GM12865 (cell line): ENCODE data around the gene KIF26B.

Experiments used
- DNase-seq: peaks from one replicate; pipeline ENCODE4 v3.0.0; 2010; ENCODE audit warnings: low read depth
- H3K4me3 ChIP-seq: 2 replicates; pipeline ENCODE4 v1.5.1; 2011; ENCODE audit warnings: mild to moderate bottlenecking, low read depth, low read length, control low read depth
- TF ChIP-seq, protein P1 (sequence below): IDR thresholded peaks from 2 replicates; pipeline ENCODE4 v1.5.1; 2011; ENCODE audit warnings: low read length, control low read depth, low read depth, inconsistent platforms; ENCODE audit not compliant: insufficient read depth; ENCODE audit errors: missing control alignments

KIF26B gene

DNA sequence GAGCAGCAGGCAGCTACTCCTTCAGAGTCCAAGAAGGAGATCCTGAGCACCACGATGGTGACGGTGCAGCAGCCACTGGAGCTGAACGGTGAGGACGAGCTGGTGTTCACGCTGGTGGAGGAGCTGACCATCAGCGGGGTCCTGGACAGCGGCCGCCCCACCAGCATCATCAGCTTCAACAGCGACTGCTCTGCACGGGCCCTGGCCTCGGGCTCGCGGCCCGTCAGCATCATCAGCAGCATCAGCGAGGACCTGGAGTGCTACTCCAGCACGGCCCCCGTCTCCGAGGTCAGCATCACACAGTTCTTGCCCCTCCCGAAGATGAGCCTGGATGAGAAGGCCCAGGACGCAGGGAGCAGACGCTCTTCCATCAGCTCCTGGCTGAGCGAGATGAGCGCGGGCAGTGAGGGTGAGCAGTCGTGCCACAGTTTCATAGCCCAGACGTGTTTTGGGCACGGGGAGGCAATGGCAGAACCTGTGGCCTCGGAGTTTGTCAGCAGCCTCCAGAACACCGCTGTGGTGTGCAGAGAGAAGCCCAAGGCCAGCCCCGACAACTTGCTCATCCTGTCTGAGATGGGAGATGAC, 531.8 kb downstream of the KIF26B start:
- TF ChIP-seq, protein P1, sequence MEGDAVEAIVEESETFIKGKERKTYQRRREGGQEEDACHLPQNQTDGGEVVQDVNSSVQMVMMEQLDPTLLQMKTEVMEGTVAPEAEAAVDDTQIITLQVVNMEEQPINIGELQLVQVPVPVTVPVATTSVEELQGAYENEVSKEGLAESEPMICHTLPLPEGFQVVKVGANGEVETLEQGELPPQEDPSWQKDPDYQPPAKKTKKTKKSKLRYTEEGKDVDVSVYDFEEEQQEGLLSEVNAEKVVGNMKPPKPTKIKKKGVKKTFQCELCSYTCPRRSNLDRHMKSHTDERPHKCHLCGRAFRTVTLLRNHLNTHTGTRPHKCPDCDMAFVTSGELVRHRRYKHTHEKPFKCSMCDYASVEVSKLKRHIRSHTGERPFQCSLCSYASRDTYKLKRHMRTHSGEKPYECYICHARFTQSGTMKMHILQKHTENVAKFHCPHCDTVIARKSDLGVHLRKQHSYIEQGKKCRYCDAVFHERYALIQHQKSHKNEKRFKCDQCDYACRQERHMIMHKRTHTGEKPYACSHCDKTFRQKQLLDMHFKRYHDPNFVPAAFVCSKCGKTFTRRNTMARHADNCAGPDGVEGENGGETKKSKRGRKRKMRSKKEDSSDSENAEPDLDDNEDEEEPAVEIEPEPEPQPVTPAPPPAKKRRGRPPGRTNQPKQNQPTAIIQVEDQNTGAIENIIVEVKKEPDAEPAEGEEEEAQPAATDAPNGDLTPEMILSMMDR = no peak
- no peak for DNase-seq
- H3K4me3 ChIP-seq = no peak overlapping the region

DNA sequence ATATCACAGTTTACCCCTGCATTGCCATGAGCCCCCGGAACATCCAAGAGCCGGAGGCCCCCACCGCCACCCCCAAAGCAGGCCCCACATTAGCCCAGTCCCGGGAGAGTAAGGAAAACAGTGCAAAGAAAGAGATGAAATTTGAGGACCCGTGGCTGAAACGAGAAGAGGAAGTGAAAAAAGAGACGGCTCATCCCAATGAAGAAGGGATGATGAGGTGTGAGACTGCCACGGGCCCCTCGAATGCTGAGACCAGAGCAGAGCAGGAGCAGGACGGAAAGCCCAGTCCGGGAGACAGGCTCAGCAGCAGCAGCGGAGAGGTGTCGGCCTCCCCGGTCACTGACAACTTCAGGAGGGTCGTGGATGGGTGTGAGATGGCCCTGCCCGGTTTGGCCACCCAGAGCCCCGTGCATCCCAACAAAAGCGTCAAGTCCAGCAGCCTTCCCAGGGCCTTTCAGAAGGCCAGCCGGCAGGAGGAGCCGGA, 532.4 kb downstream of the KIF26B start:
- TF ChIP-seq, protein P1 = no peak
- no peak for DNase-seq
- no peak overlapping the region for H3K4me3 ChIP-seq

DNA sequence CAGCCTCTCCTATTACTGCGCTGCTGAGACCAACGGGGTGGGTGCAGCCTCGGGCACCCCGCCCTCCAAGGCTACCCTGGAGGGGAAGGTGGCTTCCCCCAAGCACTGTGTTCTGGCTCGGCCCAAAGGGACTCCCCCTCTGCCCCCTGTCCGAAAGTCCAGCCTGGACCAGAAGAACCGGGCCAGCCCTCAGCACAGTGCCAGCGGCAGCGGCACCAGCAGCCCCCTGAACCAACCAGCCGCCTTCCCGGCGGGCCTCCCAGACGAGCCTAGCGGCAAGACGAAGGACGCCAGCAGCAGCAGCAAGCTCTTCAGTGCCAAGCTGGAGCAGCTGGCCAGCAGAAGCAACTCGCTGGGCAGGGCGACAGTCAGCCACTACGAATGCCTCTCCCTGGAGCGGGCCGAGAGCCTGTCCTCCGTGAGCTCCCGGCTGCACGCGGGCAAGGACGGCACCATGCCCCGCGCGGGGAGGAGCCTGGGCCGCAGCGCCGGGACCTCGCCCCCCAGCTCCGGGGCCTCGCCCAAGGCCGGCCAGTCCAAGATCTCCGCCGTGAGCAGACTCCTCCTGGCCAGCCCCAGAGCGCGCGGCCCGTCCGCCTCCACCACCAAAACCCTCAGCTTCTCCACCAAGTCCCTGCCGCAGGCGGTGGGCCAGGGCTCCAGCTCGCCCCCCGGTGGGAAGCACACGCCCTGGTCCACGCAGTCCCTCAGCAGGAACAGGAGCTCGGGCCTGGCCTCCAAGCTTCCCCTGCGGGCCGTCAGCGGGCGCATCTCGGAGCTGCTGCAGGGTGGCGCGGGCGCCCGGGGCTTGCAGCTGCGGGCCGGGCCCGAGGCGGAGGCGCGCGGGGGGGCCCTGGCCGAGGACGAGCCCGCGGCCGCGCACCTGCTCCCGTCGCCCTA, 533.1 kb downstream of the KIF26B start:
- DNase-seq = no peak
- no peak overlapping the region for H3K4me3 ChIP-seq
- TF ChIP-seq, protein P1 = no peak

DNA sequence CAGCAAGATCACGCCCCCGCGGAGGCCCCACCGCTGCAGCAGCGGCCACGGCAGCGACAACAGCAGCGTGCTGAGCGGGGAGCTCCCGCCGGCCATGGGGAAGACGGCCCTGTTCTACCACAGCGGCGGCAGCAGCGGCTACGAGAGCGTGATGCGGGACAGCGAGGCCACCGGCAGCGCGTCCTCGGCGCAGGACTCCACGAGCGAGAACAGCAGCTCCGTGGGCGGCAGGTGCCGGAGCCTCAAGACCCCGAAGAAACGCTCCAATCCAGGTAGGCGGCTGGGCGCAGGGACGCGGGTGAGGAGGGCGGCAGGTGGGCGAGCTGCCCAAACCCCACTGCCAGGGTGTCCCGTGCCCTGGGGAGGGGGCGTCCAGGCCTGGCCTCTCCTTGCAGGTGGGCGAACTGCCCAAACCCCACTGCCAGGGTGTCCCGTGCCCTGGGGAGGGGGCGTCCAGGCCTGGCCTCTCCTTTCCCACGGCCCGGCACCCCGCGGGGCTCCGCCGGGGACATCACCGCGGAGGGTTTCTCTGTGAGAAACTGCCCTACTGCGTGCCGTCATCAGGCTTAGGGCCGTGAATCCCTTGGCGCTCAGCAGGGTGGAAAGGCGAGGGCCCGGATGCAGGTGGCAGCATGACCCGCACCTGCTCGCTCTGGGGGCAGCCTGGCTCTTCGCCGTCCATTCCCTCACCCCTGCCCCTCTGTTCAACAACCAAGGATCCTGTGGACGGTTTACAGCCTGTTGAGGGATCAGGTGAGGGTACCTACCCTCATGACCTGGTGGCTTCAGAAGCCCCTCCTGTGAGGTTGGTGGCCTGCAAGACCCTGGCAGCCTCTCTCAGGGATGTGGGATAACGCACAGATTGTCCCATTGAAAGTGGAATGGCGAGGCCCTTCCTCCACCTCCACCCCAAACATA, 534.0 kb downstream of the KIF26B start:
- no peak for DNase-seq
- TF ChIP-seq, protein P1 = no peak
- no peak overlapping the region for H3K4me3 ChIP-seq

DNA sequence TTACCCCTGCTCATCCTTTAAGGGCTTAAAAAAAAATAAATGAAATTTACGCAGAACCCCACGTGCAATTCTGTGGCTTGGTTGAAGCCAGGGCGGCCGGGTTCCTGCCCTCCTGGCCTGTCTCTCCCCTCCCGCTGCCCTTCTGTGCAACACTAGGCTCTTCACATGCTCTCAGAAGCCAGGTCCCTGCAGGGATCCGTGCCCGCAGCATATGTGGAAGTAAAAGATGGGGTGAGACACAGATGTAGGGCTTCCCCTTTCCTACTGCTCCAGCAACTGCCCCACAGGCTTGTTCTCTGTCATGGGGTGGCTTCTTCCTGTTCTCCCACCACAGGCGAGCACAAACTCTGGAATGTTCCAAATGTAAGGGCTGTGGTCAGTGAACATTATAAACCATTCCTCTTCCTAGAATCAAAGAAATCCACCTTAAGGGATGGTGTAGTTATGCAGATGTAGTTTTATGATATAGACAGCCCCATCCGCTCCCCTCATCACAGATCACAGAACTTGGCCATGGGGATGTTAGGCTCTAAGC, 535.4 kb downstream of the KIF26B start:
- TF ChIP-seq, protein P1 = no peak
- no peak overlapping the region for H3K4me3 ChIP-seq
- DNase-seq = no peak

DNA sequence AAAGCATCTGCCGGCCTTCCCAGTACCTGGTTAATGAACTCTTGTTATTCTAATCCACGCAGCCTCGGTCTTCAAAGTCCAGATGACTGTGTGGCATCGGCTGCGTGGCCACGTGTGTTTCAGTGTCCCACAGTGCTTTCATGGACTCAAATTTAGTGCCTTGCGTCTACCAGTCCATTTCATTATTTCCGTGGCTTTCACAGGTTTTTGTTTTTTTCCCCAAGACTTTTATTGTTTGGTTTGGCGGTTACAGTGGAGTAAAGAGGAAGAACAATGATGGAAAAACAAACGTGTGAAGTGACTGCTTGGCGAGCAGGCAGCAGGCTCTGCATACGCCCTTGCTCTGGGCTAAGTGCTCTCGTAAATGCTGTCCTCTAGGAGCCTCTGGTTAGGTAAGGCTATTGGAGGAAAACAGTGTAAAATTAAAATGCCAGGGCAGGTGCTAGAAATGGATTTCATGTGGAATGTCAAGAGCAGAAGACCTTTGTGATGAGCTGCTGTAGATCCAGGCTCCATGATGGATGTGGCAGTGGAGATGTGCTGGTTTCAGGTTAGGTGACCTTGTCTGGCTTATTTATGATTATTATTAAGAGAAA, 536.3 kb downstream of the KIF26B start:
- TF ChIP-seq, protein P1 = no peak
- DNase-seq = no peak
- no peak overlapping the region for H3K4me3 ChIP-seq
